Keratinocyte (primary cell): Measurements from ENCODE around the gene PRM1.

Experiments used
- CTCF ChIP-seq, 3 experiments: IDR thresholded peaks in 1 of 3; conservative IDR thresholded peaks in 1 of 3; optimal IDR thresholded peaks in 1 of 3; 2 replicates in 2 of 3; 3 replicates in 1 of 3; pipeline versions ENCODE3 to v1.5.1; 2011; ENCODE audit warnings: low read length in 3 of 3, mild to moderate bottlenecking in 3 of 3, moderate library complexity in 2 of 3, control low read depth in 1 of 3, inconsistent platforms in 1 of 3; ENCODE audit not compliant: insufficient read depth in 2 of 3; ENCODE audit errors: extremely low read depth in 1 of 3
- EZH2 ChIP-seq: IDR thresholded peaks from one replicate; pipeline ENCODE4 v1.6.1; 2012; ENCODE audit warnings: inconsistent platforms, mild to moderate bottlenecking, low read length, moderate library complexity

GRCh38 chr16:11325404-11326083, 44.4 kb upstream of the PRM1 start:
- TF ChIP-seq CTCF (optimal IDR thresholded peaks at IDR 0.05 in 1 of 3, IDR thresholded peaks at IDR 0.05 in 1 of 3, conservative IDR thresholded peaks at IDR 0.05 in 1 of 3; ENCODE audit: extremely low read depth in 1 of 3, insufficient read depth in 2 of 3, low read length in 3 of 3): no peak
- TF ChIP-seq EZH2: no peak
